ENCODE data around the gene STXBP6.

DNA sequence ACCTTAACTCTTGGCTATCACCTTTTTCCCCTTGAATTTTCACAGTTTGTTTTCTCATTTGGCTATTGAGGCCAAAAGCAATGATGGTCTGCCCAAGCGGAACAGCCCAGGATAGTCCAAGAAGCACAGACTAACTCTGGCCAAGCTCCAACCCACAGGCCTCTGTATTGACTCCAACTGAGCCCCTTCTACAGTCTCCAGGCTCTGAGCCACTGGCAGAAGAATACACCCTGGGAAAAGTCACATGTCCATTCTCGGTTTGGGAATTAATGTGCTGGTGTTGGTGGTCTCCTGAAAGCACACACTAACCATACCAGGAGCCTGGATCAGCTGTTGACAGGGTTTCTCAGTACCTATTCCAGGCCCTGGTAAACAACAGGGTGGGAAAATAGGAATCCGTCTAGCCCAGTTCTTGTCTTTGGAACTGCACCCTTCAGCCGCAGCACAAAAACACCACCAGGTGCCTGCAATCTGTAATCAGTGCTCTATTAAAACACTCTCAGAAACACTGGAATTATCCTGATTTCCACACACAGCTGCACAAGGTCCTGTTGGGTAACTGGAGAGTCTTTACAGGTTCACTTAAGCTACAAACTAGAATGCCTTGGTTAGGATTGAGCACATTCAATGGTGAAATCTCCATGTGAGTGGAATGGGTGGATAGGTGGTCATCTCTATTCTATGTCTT lies 63.6 kb downstream of the STXBP6 start:
- TF ChIP-seq, protein P1, sequence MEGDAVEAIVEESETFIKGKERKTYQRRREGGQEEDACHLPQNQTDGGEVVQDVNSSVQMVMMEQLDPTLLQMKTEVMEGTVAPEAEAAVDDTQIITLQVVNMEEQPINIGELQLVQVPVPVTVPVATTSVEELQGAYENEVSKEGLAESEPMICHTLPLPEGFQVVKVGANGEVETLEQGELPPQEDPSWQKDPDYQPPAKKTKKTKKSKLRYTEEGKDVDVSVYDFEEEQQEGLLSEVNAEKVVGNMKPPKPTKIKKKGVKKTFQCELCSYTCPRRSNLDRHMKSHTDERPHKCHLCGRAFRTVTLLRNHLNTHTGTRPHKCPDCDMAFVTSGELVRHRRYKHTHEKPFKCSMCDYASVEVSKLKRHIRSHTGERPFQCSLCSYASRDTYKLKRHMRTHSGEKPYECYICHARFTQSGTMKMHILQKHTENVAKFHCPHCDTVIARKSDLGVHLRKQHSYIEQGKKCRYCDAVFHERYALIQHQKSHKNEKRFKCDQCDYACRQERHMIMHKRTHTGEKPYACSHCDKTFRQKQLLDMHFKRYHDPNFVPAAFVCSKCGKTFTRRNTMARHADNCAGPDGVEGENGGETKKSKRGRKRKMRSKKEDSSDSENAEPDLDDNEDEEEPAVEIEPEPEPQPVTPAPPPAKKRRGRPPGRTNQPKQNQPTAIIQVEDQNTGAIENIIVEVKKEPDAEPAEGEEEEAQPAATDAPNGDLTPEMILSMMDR (IDR thresholded peaks at IDR 0.05 in 4 of 5, conservative IDR thresholded peaks at IDR 0.05 in 1 of 5), result no peak
- TF ChIP-seq POLR2A (IDR thresholded peaks at IDR 0.05), result no peak
